Astrocyte of the cerebellum (primary cell): ENCODE data around the gene GPC5.

Experiments
- DNase-seq: peaks from one replicate; pipeline ENCODE4 v3.0.0-alpha.2; 2011; ENCODE audit warnings: low read depth
- H3K4me3 ChIP-seq: 2 replicates; pipeline ENCODE4 v1.5.1; 2011; ENCODE audit warnings: mild to moderate bottlenecking, low read depth, low read length, moderate library complexity
- CTCF ChIP-seq: IDR thresholded peaks from 2 replicates; pipeline ENCODE4 v1.5.1; 2012; ENCODE audit warnings: low read length, low read depth, moderate library complexity, mild to moderate bottlenecking; ENCODE audit errors: missing control alignments
- in situ Hi-C: cut with HindIII; loops from 2 replicates; pipeline ENCODE4 v1.10.0; 2017; ENCODE audit warnings: low sequenced_read_pairs

GPC5 gene

GRCh38 chr13:91586609-91587008, 188.2 kb downstream of the GPC5 start:
- H3K4me3 ChIP-seq, result no peak overlapping the region
- in situ Hi-C loops, result loop anchor here (5.0 kb wide), 1 partner anchor 59 kb away; no protein-coding TSS in a partner anchor
- no peak for DNase-seq
- no peak for TF ChIP-seq CTCF

GRCh38 chr13:91588541-91588940, 190.1 kb downstream of the GPC5 start:
- in situ Hi-C loops, result loop anchor here (5.0 kb wide), 1 partner anchor 61 kb away; no protein-coding TSS in a partner anchor
- no peak overlapping the region for H3K4me3 ChIP-seq
- TF ChIP-seq CTCF, result no peak
- no peak for DNase-seq

- in situ Hi-C loops, result no loop called here
- no peak for TF ChIP-seq CTCF
- DNase-seq, result no peak
Observed at GRCh38 chr13:91592056-91593014, 193.9 kb downstream of the GPC5 start.

GRCh38 chr13:91593456-91593855, 195.0 kb downstream of the GPC5 start:
- in situ Hi-C loops, result no loop called here
- DNase-seq, result no peak
- no peak overlapping the region for H3K4me3 ChIP-seq
- no peak for TF ChIP-seq CTCF

More at GRCh38 chr13:91592056-91593014, 193.9 kb downstream of the GPC5 start:
- H3K4me3 ChIP-seq, result no peak overlapping the region

- in situ Hi-C loops, result no loop called here
- no peak for DNase-seq
- no peak for TF ChIP-seq CTCF
- H3K4me3 ChIP-seq, result no peak overlapping the region
Observed at GRCh38 chr13:91594061-91594460, 195.6 kb downstream of the GPC5 start.

- no peak overlapping the region for H3K4me3 ChIP-seq
- no peak for TF ChIP-seq CTCF
- in situ Hi-C loops, result no loop called here
- no peak for DNase-seq
Observed at GRCh38 chr13:91595677-91596076, 197.3 kb downstream of the GPC5 start.
